GM18508 (cell line): ENCODE data around the gene CNTNAP5.

Source experiments
- ATAC-seq: cut with Tn5 transposase; IDR thresholded peaks from one replicate; pipeline ENCODE4 v1.9.1; 2021; ENCODE audit warnings: moderate number of reproducible peaks; ENCODE audit not compliant: insufficient read depth, unreplicated experiment

Gene CNTNAP5

DNA sequence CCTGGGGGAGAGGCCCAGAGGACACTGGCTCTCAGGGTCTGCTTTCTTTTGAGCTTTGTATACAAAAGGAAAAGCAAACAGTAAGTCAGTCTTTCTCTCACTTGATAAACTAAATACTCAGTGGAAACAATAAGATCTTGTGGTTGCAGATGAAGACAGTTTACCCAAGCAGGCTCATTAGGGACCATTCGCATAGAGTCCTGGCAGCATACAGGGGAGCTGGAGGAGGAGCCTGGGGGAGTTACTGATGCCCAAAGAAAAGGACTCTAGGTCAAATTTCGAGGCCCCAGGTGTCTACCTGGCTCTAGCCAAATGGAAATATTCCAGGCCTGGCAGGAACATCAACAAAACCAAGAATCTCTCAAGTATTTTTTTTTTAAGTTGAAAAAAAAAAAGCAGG lies 225.3 kb downstream of the CNTNAP5 start:
- ATAC-seq = no peak

DNA sequence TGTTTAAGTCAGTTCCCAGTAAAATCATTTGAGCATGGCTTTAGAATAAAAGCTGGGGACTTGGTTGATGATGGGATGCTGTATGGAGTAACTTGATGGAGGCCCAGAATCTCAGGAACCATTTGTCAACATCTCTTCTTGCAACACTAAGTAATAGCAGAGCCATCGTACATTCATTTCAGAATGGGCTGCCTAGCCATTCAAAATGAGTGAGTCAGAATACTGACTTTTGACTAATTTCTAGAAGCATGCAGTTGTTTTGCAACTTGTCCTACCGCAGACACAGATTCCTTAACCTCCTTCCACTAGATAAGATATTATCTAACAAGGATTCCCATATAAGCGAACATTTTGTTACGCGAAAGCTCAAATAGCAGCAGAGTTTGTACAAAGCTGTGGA lies 229.5 kb downstream of the CNTNAP5 start:
- ATAC-seq = no peak

DNA sequence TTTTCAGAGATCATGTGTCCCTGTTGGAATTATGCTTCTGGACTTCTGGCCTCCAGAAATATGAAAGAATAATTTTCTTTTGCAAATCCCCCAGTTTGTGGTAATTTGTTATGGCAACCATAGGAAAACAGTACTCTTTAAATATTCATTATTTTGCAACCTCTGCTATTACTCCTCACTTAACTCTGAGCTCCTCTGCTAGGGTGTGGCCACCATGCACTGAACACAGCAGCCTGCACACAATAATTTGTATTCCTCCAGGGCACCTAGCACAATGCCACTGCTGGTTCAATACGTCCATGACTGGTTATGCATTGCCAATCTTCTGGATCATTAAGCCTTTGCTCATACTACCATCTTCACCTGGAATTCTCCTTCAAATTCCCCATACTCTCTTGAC lies 232.0 kb downstream of the CNTNAP5 start:
- no peak for ATAC-seq

DNA sequence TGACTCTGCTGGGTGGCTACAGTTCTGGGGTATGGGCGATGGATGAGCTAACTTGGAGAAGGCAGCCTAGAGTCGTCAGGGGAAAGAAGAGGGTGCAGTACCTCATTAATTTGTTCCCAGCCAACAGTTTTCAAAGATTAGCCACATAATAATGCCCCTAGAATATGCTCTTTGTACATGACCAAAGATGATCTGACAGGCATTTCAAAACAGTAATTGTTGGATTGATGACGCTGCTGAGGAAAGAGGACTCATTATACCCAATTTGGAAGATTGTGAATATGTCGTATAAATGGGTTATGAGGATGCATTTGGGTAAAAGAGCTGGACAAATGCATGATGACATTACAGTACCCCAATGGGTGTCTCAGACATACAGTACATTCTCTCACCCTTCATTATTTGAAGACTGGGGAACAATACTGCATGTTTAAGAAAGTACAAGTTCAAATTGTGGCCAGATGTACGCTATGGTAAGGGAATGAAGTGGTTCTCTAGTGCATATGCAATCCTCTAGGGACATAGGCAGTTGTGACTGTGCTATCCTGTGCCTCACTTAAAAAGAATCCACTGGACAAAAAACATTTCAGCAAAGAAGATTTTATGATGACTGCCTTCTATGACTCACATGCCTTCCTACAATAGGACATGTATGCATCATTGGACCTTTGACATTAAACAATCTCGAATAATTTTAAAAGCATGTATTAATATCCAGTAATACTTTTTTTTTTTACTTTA lies 233.2 kb downstream of the CNTNAP5 start:
- ATAC-seq = no peak

DNA sequence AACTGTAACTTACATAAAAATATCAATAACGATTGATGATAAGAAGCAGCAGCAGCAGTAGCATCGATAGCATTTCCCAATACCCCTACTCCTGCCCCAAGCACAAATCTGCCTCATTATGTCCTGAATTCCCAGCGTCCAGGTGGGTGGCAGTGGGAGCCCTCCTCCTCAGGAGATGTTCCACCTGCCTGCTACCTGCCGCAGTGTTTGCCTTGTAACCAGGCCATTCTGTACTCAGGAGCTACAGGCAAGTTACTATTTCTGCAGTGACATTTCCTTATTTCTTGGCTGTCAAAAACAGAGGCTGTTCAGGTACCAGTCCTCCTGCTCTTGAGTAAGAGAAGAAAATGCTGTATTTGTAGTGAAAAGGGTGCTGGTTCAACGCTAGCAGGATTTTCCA lies 236.4 kb downstream of the CNTNAP5 start:
- no peak for ATAC-seq

DNA sequence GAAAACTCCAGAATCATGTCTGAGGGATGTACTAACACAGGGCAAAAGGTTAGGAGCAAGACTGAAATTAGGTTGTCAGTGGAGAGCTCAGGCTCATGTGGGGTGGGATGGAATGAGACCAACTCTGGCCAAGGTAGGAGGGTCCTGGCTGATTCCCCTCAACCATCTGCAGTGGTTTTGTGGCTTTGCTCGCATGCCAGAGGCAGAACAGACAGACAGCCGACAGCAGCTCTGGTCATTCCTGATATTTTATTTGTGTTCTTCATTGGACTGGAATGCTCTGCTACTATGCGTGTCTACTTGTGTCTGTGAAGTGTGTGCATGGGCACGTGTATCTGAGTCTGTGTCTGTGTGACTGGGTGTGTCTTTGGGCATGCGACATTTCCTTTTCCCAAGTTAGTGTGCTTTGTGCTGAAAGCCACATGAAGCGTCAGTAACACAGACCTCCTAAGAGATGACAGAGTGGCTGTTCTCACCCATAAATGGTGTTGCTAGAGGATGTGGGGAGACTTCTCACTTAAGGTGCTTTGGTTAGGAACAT lies 239.5 kb downstream of the CNTNAP5 start:
- no peak for ATAC-seq

DNA sequence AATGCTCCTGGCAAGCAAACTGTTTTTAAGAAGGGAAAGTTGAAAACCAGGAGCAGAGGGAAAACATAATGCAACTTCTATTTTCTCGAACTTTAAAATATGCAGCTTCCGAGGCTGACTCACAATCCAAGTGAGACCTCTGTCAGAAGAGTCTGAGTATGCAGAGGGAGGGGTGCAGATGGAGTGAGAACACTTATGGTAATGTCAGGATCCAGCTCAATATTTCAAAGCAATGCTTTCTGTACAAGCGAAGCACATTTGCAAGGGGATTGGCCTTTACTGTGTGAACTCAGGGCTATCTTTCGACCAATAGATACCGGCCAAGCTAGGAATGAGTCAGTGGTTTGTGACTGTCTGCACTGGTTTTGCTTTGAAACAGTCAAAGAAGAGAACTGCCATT lies 242.7 kb downstream of the CNTNAP5 start:
- ATAC-seq = no peak

DNA sequence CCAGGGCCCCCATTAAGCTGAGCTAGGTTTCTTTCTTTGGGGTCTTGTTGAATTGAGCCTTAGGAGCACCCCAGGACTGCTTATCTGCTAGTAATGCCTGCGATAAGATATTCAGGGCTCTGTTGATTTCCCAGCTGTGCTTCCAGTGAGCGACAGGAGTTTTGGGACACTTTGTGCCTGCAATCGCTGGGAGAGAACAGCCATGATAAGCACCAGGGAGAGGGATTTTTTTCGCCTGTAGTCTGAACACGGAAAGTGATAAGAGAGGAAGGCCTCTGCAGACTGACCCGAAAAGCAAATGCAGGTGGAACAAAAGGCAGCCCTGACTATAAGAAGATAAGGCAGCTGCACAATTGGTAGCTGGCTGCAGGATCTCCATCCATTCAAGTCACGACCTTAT lies 244.3 kb downstream of the CNTNAP5 start:
- ATAC-seq = no peak

DNA sequence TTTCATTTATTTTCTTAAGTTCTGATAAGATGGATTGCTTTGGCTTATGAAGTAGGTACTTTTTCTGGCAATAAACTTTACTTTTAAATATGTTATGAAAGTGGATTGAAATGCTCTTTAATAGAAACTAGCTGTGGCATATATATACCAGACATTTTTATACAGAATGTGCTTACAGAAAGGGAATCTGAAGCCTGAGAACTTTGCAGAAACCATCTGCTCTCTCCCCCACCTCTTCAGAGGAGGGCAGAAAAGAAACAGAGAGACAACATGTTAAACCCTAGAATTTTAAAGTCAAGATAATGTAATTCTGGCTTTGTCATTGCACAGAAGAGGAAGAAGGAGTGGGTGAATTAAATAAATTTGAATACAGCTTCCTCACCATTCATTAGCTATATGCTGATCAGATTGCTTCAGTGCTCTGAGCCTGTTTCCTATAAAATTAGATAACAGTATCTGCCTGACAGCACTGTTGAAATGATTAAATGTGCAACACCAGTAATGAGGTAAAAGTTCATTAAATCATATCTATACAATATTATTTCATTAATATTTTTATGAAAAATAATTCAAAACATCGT lies 247.3 kb downstream of the CNTNAP5 start:
- no peak for ATAC-seq

DNA sequence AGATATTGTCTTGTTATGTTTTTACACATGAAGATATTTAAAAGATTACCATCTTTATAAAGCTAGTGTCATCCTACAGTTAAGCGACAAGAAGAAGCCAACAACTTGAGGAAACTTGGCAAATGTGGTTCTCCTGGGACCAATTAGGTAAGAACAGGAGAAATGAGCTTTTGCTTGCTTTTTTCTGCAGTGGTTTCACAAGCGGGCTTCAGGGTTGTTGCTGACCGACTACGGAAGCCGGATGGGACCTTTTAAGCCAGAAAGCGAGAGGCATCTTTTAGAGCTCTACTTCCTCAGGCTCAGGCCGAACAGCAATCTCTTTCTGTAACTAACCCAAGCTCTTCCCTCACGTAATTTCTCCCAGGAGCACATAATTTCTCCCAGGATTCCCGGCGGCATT lies 256.5 kb downstream of the CNTNAP5 start:
- no peak for ATAC-seq

DNA sequence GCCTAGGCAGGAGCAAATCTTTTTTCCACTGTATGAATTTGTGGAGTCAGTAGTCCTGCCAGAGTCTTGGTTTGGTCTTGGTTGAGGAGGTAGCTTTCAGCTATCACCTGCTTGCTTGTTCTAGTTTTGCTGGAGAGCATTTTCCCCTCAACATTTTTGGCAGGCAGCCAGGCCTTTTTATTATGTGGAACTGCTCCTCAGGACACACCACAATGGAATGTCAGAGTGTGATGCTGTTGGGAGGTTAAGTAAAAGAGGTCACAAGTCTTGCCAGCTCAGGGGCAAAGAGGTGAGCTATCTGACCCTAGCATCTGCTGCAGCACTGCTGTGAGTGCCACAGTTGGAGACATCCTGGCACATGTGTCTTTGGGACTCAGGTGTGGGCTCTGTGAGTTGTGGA lies 258.0 kb downstream of the CNTNAP5 start:
- ATAC-seq = no peak

DNA sequence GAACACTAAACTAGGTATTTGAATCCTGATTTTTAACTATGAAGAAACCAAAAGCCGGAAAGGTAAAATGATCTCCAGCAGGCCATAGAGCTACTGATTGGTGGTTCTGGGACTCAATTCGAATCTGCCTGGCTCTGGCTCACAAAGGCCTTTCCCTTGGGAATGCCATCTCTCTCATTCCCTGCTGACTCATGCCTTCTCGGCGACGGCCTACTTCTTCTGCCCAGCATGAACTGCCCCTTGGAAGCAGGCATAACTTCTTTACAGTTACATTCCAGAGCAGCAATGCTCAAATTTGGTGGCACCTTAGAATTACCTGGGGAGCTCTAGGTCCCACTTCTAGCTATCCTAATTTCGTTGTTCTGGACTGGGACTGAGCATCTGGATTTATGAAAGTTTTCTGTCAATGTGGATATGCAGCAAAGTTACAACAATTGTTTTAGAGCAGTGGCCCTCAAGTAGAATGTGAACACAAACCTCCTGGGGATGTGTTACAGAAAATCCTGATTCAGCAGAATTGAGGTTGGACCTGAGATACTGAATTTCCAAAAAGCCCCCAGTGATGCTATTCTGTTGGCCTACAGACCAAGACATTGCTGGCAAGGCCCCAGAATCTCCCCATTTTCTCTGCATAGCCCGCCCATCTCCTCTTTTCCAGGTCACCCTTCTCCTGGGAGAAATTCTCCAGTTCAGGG lies 261.1 kb downstream of the CNTNAP5 start:
- ATAC-seq = no peak

DNA sequence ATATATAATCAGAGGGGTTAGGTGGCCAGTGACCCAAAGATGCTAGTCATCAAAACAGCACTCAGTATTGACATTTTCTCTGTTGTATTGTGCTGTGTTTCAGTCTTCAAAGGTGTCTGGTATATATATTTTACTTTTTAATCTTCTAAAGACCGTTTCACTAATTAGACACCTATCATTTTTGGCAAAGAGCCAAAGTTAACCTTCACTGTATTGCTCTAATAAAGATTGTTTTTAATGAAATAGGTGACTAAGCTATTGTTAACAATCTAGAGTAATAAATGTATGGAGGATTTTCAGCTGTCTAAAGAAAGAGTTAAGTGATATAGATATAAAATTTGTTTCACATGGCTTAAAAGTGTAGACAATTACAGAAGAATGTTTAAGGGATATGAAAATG lies 264.0 kb downstream of the CNTNAP5 start:
- no peak for ATAC-seq

DNA sequence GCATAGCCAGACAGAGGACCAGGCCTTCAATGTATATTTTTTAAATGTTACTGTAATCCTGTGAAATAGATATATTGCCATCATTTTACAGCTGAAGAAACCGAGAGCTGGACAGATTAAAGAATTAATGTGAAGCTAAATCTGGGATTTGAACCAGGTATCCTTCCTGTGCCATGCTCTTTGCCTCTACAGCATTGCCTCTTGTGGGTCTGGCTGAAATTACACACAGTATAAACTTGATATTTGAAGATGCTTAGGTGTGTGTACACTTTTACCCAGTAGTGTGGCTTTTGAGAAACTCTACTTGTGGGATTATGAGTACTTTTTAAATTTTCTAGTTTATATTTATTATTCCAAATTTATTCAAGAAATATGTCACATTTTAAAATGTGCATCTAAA lies 264.5 kb downstream of the CNTNAP5 start:
- no peak for ATAC-seq

DNA sequence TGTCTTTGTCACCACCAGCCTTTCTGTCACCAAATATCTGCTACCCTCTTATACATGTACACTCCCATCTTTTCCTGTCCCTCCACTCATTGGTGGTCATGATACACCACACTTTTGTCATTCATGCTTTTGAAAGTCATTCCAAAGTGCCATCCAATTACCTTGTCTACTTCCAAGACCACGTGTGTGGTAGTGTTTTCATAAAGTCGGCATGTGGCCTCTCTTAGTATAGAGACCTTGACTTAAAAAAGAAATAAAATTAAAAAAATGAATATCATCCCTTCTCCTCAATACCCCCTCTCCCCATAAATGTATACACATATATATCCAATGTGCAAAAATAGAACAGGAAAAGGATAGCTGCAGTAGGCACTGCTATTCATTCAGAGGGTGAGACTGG lies 271.4 kb downstream of the CNTNAP5 start:
- no peak for ATAC-seq

DNA sequence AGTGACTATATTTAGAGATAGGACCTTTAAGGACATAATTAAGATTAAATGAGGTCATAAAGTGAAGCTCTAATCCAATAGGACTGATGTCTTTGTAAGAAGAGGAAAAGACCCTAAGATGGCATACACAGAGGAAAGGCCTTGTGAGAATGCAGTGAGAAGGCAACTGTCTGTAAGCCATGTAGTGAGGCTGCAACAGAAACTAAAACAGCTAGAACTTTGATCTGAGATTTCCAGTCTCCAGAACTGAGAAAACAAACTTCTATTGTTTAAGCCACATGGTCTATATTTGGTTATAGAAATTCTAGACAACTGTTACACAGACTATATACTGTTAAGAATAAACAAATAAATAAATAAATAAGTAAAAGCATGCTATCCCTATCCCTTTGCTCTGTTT lies 276.8 kb downstream of the CNTNAP5 start:
- no peak for ATAC-seq

DNA sequence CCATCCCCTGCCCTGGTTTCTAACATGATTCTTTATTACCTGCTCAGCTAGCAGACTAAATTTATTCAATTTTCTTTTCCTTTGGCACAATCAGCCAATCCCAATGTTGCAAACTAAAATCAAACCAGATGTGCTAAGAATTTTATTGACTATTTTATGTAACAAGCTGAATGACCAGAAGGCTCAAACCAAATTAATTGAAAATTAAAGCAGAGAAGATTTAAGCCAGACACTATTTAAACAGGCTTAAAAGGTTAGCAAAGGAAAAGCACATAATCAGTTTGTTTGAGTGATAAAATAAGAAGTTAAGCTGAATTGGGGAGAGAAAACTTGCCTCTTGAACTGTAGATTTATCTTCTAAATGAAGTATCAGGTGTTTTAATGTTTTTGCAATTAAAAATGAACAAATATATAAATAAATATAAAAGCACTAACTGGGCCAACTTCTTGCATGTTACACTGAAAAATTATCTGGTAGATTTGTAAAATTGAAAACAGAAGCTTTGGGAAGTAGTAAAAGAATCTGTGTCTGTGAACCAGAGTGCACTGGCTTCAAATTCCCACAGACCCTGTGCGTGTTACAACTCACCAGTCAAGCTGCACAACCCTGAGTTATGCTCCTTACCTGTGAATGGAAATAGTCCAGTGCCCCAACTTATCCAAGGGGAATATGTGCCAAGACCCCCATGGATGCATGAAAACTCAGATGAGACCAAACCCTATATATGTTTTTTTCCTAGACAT lies 283.4 kb downstream of the CNTNAP5 start:
- no peak for ATAC-seq

DNA sequence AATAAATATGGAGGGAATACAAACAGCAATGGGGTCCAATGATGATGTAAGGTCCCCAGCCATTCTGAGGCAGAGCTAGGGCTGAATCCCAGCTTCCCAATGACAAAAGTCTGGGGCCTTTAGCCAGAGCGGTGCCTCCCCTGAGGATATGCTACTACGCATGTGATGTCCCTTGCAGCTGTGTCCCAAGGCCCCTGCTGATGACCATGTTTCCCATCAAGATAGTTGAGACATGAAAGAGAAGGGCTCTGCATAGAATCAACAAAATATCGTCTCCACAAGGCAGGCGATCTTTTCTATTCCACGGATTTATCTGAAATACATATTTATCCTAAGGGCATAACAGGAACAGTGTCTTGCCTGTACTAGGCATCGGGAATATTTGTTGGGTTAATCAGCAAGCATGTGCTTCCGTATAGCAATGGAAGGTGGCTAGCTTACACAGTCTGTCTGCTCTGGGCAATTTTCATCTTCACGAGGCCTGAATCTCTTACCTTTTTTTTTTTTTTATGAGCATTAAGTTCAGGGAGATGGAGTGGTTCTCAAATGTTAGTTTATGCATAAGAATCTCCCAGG lies 284.6 kb downstream of the CNTNAP5 start:
- ATAC-seq = no peak

DNA sequence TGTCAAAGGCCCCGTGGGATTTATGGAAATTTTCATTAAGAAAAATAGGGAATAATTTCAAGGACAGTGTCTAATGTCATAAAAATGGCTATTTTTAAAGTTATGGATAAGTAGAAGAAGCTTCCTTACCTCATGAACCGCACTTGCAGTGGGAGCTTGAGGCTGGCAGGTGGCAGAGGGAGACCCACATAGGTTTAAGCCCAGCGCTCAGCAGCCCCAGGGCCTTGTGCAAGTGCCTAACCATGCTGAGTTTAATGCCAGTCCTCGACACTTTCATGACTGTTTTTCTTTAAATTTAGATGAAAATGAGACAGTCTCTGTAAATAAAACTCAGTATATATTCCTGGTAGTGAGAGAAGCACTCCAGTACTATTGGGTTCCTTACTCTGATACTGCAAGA lies 285.6 kb downstream of the CNTNAP5 start:
- no peak for ATAC-seq

DNA sequence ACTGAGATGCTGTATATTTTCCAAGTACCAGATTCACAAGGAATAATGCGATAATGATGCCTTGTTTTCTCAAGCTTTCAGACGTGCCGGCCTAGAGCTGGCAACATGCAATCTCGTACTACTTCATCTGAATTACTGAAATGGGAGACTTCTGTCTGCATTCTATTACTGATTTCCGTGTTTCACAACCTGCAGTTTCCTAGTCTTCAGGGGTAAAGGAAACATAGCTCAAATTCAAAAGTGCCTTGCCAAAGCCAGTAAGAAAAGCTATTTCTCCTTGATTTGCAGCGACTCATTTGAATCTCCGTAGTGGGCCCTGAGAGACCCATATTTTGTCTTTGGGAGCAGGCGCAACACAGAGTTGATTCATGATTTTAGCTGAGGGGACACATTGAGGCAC lies 289.0 kb downstream of the CNTNAP5 start:
- no peak for ATAC-seq
